GM18505 (cell line): ENCODE results near the gene COMMD10.

Source experiments
- ATAC-seq: cut with Tn5 transposase; IDR thresholded peaks from one replicate; pipeline ENCODE4 v1.9.1; 2021; ENCODE audit not compliant: unreplicated experiment
- POLR2A ChIP-seq: IDR thresholded peaks from 4 replicates; pipeline ENCODE4 v1.6.1; 2011; ENCODE audit warnings: borderline replicate concordance; ENCODE audit not compliant: insufficient read depth, insufficient read length; ENCODE audit errors: extremely low read depth

The COMMD10 gene

DNA sequence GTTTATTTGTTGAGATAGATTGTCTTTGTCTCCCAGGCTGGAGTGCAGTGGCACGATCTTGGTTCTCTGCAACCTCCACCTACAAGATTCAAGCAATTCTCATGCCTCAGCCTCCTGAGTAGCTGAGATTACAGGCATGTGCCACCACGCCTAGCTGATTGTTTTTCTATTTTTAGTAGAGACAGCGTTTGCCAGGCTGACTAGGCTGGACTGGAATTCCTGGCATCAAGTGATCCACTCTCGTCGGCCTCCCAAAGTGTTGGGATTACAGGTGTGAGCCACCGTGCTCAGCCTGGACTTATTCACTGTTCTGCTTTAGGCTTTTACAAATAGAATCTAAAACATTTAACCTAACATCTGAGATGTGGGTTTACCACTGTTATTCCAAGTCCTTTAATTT lies 91.3 kb downstream of the COMMD10 start:
- no peak for ATAC-seq
- no peak for TF ChIP-seq POLR2A

DNA sequence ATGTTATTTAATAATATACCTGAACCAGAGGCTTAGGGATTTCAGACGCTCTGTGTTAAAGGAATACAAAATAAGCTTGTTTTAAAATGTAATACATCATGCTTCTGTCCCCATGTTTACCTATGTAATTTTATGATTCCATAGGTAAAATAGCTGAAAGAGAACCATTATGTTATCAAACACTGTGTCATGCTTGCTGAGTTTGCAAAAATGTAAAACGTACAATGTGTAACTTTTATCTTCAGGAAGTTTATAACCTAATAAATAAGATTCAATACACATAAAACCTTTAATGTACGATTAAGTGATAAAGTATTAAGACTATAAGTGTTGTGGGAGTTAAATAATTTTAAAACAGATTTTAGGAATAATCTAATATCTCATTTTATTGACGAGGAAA lies 94.1 kb downstream of the COMMD10 start:
- no peak for ATAC-seq
- TF ChIP-seq POLR2A, result no peak

DNA sequence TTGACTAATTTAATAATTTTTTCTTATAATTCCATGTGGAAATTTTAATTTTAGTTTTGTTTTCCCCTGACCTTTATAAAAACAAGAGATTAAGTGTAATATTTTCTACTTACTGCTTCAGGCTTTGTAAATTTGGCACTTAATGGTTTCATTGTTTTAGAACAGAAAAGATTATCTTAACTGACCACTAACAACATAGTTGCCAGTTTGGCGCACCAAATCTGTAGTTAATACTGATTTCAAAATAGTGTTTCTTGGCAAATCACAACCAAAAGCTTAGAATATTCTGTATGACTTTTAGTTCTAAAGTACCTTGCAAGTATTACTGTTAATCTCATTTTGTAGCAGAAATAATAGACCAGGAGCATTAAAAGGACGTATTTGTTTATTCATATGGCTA lies 124.3 kb downstream of the COMMD10 start:
- no peak for TF ChIP-seq POLR2A
- ATAC-seq, result no peak

DNA sequence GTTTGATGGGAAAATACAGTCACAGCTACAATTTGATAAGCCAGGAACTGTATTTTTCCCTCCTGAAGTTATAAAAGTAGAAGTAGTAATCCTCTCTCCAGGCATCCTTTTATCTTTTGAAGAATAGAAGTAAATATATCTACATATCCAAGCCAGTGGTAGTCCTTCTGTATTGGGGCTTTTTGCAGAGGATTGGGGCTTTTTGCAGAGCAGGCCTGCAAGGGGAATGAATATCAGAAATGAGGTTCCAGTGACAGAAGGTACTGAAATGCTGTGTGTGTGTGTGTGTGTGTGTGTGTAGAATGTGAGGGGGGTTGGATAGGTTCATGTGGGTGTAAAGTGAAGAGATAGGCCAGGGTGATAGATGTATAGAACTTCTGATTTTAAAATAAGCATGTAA lies 127.4 kb downstream of the COMMD10 start:
- no peak for TF ChIP-seq POLR2A
- no peak for ATAC-seq

DNA sequence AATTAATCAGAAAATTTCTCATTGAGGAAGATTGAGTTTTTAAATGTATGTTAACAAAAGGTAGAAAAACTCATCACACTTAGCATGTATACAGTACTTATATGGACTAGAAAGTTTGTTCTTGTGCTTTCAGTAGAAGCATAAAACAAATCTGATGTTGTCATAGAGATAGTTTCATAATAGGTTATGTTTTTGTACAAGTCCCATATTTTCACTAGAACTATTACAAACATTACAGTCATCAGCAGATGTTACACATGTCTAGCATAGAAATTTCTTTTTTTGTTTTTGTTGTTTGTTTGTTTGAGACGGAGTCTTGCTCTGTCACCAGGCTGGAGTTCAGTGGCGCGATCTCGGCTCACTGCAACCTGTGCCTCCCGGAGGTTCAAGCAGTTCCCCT lies 131.4 kb downstream of the COMMD10 start:
- no peak for ATAC-seq
- TF ChIP-seq POLR2A, result no peak

DNA sequence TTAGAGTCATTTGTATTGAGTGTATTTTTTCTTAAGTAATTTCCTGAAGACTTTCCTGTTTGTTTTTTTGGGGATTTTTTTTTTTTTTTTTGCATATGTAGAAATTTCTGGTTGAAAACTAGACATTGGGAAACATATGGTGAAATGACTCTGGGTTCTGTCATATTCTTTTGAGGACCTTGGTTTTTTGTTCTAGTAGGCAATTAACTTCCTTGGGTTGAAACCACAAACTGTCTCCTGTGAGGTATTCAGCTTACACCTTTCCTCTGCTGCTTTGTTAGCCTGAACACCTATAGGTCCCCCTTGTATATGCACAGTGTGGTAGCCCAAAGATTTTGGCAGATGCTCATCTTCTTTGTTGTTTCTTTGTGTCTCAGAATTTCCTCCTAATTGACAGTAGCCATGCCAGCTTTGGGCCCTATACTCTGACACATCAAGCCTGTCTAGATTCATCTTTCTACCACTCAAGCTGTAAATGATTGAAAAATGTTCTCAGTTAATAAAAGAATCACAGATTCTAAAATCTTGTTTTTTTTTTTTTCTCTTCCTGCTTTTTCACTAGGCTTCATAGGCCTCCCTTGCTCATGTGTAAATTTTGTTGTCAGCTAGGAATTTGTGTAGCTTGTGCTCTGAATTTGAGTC lies 140.6 kb downstream of the COMMD10 start:
- TF ChIP-seq POLR2A, result no peak
- no peak for ATAC-seq

DNA sequence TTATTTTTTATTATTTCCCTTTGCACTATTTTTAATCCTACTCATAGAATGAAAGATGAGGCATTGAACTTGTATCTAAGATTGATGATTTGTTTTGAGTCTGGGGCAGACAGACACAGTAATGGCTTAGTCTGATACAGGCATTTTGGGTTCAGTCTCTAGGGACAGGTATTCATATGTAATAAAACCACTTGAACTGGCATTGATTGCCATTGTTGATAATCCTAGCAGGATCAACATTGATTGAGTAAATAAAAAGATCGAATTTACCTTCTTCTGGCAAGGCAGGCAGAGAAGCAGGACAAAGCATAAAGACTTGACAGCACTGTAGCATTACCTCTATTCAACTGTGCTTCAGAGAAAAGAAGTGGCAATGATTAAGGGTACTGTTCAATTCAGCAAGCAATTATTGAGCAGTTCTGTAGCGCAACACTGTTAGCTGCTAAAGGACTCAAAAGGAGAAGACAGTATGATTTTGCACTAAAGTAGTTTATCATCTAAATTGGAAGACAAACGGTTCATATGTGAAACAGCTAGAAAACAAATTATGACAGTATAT lies 144.4 kb downstream of the COMMD10 start:
- no peak for ATAC-seq
- no peak for TF ChIP-seq POLR2A

DNA sequence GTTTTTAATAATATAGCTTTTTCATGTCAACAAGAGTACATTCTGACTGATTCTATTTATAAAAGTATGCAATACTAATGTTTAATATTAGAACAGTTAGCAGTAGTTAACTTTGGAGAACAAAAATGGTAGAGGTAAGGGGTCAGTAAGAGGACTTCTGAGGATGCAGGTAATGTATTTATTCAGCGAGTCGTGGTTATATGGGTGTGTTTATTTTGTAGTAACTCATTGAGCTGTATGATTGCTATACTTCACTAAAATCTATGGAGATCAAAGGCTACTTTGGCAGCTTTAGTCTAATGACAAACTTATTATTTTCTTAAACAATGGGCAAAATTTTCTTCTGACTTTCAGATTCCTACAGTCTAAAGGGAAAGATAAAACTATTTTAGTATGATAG lies 146.5 kb downstream of the COMMD10 start:
- TF ChIP-seq POLR2A, result no peak
- ATAC-seq, result no peak

DNA sequence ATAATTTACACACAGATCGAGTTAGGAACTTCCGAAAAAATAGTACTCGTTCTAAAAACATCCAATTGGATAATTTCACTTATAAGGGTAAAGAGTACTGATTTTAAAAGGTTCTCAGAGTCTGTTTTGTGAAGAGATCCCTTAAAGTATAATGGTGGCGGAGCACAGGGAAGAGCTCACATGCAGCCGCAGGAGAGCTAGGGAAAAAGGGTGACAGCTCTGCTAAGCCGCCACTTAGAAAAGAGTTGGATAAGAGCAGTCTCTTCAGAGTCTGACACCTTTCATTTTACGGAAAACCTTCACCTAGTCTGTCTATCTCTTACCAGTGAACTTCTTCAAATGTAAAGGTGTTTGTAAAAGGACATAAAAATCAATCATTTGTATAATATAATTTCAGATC lies 149.9 kb downstream of the COMMD10 start:
- no peak for ATAC-seq
- no peak for TF ChIP-seq POLR2A

DNA sequence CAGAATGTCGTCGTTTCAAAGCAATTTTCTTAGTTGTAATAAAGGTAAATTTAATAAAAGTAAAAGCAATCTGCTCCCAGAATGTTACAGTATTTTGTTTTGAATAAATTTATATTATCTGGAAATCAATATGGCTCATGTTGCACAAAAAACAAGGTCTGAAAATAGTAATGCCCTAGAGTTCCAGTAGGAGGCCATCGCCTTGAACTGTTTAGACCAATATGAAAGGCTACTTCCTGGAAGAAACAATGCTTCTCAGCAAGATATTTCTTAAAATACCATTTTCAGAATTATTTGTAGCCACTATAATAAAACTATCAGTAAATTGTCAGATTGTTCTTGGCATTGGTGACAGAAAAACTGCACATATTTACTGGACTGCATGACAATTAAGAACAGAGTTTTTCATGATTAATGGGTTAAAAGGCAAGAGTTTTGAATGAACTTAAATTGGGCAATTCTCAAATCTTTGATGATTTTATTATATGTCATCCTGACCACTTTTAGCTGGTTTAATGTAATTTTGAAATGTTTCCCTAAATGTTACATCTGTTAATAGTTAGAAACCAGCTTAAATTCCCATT lies 153.2 kb downstream of the COMMD10 start:
- no peak for ATAC-seq

DNA sequence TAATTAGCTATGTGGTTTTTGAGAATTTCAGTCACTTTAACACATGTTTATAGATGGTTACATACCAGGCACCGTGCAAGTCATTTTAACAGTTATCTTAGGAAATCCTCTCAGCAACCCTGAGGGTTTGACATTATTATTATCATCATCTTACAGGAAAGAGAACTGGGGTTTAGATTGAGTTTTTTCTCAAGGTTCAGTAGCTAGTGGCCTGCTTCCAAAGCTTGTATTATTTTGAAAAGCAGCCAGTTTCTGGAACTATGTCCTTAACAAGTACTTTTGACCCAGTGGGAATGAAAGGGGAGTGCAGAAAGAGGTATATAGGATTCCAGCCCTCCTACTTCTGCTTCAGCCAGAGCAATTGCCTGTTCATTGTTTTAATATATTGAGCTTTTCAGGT lies 157.5 kb downstream of the COMMD10 start:
- no peak for TF ChIP-seq POLR2A
- ATAC-seq, result no peak

More for the DNA sequence above, 153.2 kb downstream of the COMMD10 start:
- TF ChIP-seq POLR2A, result no peak

DNA sequence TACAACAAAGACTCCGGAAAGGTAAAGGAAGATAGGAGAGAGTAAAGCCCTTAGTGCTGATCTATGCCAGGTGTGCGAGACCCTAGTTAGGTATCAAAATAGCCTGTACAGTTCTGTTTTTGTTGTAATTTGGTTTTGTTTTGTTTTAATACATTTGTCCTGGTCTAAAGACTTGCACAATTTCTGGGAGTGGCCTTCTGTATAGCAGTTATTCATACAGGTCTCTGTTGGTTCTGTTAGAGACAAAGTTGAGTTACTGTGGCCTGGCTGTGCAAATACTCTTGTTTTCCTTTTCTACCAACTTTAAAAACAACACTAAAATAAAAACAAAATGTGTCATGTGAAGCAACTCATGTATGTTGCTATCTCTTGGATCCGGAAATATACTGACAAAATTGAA lies 163.6 kb downstream of the COMMD10 start:
- no peak for ATAC-seq
- no peak for TF ChIP-seq POLR2A

DNA sequence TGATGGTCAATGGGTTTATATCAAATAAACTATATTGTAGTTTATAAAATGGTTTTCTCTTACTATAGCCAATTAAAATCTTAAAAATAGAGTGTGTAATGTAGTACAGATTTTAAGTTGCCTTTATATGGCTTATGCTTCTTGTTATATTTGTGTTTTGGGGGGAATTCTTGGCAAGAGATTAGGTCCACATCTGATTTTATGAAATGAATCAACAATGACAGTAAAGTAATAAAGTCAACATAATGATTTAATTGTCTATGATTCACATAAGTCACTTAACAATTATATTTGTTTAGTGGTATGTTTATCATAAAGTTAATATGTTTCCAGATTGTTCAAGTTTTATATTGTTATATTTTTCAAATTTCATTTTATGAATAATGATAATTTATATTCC lies 164.8 kb downstream of the COMMD10 start:
- no peak for TF ChIP-seq POLR2A
- no peak for ATAC-seq

DNA sequence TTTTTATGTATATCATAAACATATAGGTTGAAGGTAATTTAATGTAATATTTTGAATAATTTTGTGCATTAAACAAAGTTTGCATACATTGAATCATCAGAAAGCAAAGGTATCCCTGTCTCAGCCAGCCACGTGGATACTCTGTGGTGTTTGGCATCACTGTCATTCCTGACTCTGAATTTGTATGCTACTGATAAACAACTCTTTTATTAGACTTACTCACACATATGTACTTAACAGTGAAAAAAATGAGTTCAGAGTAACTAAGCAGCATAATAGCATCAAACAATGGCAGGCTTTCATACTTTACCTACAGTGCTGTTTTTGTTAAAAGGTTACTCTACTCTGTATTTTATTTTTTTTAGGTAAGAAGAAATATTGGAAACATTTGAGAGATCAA lies 171.9 kb downstream of the COMMD10 start:
- ATAC-seq, result no peak
- no peak for TF ChIP-seq POLR2A
